ENCODE results near the gene EXD3. TPM values are rescaled to one million over a fixed set of nuclear protein-coding genes. Genes with fewer than 3 reads are reported as not detected.

The EXD3 gene
- total and polyA plus RNA-seq, 2 of the 13 experiments (the other 11 are each of a cell fraction or from before 2014, with no cell fraction given), result 2.7 to 4.8 TPM

DNA sequence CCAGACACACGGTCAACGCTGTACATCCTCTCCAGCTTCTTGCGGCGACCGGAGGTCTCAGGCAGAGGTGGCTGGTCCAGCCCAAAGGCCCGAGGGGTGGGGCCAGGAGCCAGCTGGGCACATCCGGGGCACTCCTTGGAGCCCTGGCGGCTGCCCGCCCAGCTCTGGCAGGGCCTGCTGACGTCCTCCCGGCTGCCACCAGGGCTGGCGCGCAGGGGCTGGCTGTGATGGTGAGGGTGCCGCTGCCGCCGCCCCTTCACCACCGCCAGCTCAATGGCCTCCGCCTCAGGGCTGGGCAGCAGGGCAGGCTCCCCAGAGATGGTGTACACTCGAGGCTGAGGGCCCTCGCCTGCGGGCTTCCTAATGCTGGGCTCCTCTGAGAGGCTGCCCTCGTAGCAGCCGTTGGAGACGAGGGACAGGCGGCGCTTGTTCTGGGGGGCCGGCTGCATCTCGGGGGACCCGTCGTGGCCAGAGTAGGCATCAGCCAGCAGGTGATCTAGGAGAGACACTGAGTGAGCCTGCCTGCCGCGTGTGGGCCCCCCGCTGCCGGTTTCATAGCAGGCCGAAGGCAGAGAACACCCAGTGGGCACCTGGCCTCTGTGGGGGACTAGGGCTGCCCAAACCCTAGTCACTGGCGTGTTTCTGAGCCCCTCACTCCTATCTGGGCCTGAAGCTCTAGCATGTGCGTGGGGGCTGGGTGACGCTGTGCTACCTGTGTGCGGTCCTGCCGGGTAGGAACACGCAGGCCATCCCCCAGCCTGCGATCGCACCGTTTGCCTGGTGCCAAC, 34.6 kb upstream of the EXD3 start (continued):
- TF ChIP-seq ZBTB8A (CRISPR knock-in tag; IDR thresholded peaks at IDR 0.05; ENCODE audit: borderline replicate concordance, low read depth) (no peak), ZNF251 (CRISPR knock-in tag; IDR thresholded peaks at IDR 0.05) (no peak), ZFP41 (CRISPR knock-in tag; IDR thresholded peaks at IDR 0.05; ENCODE audit: borderline replicate concordance) (0 out of 2 replicates have a peak, but pooled peaks have one; percentile 6), ZNF780A (CRISPR knock-in tag; IDR thresholded peaks at IDR 0.05) (no peak), ZFP90 (CRISPR knock-in tag; IDR thresholded peaks at IDR 0.05; ENCODE audit: borderline replicate concordance) (0 out of 2 replicates have a peak, but pooled peaks have one; percentile 42), ZC3H13 (CRISPR knock-in tag; IDR thresholded peaks at IDR 0.05) (peak; percentile 48; the same call in 1 of the 2 replicates), ZNF652 (CRISPR knock-in tag; IDR thresholded peaks at IDR 0.05; ENCODE audit: borderline replicate concordance, low read depth) (no peak), ZNF292 (CRISPR knock-in tag; IDR thresholded peaks at IDR 0.05; ENCODE audit: borderline replicate concordance, low read depth) (no peak), ZNF598 (CRISPR knock-in tag; IDR thresholded peaks at IDR 0.05; ENCODE audit: borderline replicate concordance) (0 out of 2 replicates have a peak, but pooled peaks have one; percentile 62), ATRX (CRISPR knock-in tag; IDR thresholded peaks at IDR 0.05; ENCODE audit: borderline replicate concordance) (no peak), RORA (CRISPR knock-in tag; IDR thresholded peaks at IDR 0.05) (no peak), ZNF543 (CRISPR knock-in tag; IDR thresholded peaks at IDR 0.05) (no peak), NFIB (CRISPR knock-in tag; IDR thresholded peaks at IDR 0.05; ENCODE audit: borderline replicate concordance) (no peak)
- TF ChIP-seq, protein P1, sequence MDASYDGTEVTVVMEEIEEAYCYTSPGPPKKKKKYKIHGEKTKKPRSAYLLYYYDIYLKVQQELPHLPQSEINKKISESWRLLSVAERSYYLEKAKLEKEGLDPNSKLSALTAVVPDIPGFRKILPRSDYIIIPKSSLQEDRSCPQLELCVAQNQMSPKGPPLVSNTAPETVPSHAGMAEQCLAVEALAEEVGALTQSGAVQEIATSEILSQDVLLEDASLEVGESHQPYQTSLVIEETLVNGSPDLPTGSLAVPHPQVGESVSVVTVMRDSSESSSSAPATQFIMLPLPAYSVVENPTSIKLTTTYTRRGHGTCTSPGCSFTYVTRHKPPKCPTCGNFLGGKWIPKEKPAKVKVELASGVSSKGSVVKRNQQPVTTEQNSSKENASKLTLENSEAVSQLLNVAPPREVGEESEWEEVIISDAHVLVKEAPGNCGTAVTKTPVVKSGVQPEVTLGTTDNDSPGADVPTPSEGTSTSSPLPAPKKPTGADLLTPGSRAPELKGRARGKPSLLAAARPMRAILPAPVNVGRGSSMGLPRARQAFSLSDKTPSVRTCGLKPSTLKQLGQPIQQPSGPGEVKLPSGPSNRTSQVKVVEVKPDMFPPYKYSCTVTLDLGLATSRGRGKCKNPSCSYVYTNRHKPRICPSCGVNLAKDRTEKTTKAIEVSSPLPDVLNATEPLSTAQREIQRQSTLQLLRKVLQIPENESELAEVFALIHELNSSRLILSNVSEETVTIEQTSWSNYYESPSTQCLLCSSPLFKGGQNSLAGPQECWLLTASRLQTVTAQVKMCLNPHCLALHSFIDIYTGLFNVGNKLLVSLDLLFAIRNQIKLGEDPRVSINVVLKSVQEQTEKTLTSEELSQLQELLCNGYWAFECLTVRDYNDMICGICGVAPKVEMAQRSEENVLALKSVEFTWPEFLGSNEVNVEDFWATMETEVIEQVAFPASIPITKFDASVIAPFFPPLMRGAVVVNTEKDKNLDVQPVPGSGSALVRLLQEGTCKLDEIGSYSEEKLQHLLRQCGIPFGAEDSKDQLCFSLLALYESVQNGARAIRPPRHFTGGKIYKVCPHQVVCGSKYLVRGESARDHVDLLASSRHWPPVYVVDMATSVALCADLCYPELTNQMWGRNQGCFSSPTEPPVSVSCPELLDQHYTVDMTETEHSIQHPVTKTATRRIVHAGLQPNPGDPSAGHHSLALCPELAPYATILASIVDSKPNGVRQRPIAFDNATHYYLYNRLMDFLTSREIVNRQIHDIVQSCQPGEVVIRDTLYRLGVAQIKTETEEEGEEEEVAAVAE (CRISPR knock-in tag; IDR thresholded peaks at IDR 0.05; ENCODE audit: borderline replicate concordance), result no peak
- TF ChIP-seq, protein P2, sequence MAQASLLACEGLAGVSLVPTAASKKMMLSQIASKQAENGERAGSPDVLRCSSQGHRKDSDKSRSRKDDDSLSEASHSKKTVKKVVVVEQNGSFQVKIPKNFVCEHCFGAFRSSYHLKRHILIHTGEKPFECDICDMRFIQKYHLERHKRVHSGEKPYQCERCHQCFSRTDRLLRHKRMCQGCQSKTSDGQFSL (CRISPR knock-in tag; IDR thresholded peaks at IDR 0.05), result no peak
- TF ChIP-seq, protein P3, sequence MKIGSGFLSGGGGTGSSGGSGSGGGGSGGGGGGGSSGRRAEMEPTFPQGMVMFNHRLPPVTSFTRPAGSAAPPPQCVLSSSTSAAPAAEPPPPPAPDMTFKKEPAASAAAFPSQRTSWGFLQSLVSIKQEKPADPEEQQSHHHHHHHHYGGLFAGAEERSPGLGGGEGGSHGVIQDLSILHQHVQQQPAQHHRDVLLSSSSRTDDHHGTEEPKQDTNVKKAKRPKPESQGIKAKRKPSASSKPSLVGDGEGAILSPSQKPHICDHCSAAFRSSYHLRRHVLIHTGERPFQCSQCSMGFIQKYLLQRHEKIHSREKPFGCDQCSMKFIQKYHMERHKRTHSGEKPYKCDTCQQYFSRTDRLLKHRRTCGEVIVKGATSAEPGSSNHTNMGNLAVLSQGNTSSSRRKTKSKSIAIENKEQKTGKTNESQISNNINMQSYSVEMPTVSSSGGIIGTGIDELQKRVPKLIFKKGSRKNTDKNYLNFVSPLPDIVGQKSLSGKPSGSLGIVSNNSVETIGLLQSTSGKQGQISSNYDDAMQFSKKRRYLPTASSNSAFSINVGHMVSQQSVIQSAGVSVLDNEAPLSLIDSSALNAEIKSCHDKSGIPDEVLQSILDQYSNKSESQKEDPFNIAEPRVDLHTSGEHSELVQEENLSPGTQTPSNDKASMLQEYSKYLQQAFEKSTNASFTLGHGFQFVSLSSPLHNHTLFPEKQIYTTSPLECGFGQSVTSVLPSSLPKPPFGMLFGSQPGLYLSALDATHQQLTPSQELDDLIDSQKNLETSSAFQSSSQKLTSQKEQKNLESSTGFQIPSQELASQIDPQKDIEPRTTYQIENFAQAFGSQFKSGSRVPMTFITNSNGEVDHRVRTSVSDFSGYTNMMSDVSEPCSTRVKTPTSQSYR (CRISPR knock-in tag; IDR thresholded peaks at IDR 0.05; ENCODE audit: borderline replicate concordance), result 0 out of 2 replicates have a peak, but pooled peaks have one; percentile 15
- TF ChIP-seq, protein P4, sequence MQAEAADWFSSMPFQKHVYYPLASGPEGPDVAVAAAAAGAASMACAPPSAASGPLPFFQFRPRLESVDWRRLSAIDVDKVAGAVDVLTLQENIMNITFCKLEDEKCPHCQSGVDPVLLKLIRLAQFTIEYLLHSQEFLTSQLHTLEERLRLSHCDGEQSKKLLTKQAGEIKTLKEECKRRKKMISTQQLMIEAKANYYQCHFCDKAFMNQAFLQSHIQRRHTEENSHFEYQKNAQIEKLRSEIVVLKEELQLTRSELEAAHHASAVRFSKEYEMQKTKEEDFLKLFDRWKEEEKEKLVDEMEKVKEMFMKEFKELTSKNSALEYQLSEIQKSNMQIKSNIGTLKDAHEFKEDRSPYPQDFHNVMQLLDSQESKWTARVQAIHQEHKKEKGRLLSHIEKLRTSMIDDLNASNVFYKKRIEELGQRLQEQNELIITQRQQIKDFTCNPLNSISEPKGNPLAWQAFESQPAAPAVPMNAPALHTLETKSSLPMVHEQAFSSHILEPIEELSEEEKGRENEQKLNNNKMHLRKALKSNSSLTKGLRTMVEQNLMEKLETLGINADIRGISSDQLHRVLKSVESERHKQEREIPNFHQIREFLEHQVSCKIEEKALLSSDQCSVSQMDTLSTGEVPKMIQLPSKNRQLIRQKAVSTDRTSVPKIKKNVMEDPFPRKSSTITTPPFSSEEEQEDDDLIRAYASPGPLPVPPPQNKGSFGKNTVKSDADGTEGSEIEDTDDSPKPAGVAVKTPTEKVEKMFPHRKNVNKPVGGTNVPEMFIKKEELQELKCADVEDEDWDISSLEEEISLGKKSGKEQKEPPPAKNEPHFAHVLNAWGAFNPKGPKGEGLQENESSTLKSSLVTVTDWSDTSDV (CRISPR knock-in tag; IDR thresholded peaks at IDR 0.05), result no peak
